Esophagus muscularis mucosa (tissue), 3 donors: ENCODE measurements around the gene TBCE.
"Not testable (repeated sequence)": the region's sequence is repeated elsewhere in the genome, so short reads cannot be mapped to it uniquely, and the experiment has no call there.

Experiments used
- POLR2A ChIP-seq: fragments of 450-650 bp; IDR thresholded peaks from one replicate; pipeline ENCODE4 v1.6.1; 2017; ENCODE audit warnings: antibody characterized with exemption, moderate library complexity, mild to moderate bottlenecking, low read depth
- TF ChIP-seq, protein P1 (sequence below), 3 experiments: fragments of 200-600 bp in 2 of 3; fragments of 450-650 bp in 1 of 3; sonication (generic) in 2 of 3; IDR thresholded peaks; one replicate each; pipeline ENCODE4 v1.5.1; 2017 to 2019; ENCODE audit warnings: antibody characterized with exemption in 3 of 3, mild to moderate bottlenecking in 2 of 3, moderate library complexity in 1 of 3

GRCh38 chr1:235385633-235386032 is 18.4 kb downstream of the TBCE start:
- TF ChIP-seq POLR2A, result not testable (repeated sequence)
- TF ChIP-seq, protein P1, sequence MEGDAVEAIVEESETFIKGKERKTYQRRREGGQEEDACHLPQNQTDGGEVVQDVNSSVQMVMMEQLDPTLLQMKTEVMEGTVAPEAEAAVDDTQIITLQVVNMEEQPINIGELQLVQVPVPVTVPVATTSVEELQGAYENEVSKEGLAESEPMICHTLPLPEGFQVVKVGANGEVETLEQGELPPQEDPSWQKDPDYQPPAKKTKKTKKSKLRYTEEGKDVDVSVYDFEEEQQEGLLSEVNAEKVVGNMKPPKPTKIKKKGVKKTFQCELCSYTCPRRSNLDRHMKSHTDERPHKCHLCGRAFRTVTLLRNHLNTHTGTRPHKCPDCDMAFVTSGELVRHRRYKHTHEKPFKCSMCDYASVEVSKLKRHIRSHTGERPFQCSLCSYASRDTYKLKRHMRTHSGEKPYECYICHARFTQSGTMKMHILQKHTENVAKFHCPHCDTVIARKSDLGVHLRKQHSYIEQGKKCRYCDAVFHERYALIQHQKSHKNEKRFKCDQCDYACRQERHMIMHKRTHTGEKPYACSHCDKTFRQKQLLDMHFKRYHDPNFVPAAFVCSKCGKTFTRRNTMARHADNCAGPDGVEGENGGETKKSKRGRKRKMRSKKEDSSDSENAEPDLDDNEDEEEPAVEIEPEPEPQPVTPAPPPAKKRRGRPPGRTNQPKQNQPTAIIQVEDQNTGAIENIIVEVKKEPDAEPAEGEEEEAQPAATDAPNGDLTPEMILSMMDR (IDR thresholded peaks at IDR 0.05), result not testable (repeated sequence)
